Parathyroid adenoma (tissue), 2 donors: ENCODE data around the gene MAP3K3.
A peak's percentile ranks its signal among the peaks of the same experiment; 100 is the strongest.

Experiments used
- H2AFZ ChIP-seq: fragments of 300-600 bp; sonication (generic); one replicate; pipeline ENCODE4 v1.7.0; 2017; ENCODE audit warnings: antibody characterized with exemption, mild to moderate bottlenecking
- H3K27ac ChIP-seq: fragments of 300-600 bp; sonication (generic); one replicate; pipeline ENCODE4 v1.7.0; 2017
- H3K27me3 ChIP-seq: fragments of 300-600 bp; sonication (generic); one replicate; pipeline ENCODE4 v1.7.0; 2017; ENCODE audit warnings: low read length; ENCODE audit not compliant: control insufficient read depth, insufficient read depth
- H3K36me3 ChIP-seq: fragments of 300-600 bp; sonication (generic); one replicate; pipeline ENCODE4 v1.7.0; 2017; ENCODE audit warnings: low read length; ENCODE audit not compliant: control insufficient read depth, insufficient read depth
- H3K4me1 ChIP-seq: fragments of 300-600 bp; sonication (generic); one replicate; pipeline ENCODE4 v1.7.0; 2017; ENCODE audit warnings: control low read depth
- H3K4me2 ChIP-seq: fragments of 300-600 bp; sonication (generic); one replicate; pipeline ENCODE4 v1.7.0; 2017; ENCODE audit warnings: low read length
- H3K4me3 ChIP-seq: fragments of 300-600 bp; sonication (generic); one replicate; pipeline ENCODE4 v1.7.0; 2017; ENCODE audit warnings: low read depth, low read length
- H3K79me2 ChIP-seq: fragments of 300-600 bp; sonication (generic); one replicate; pipeline ENCODE4 v1.7.0; 2017; ENCODE audit warnings: control low read depth
- H3K9ac ChIP-seq: fragments of 300-600 bp; sonication (generic); one replicate; pipeline ENCODE4 v1.7.0; 2017; ENCODE audit warnings: mild to moderate bottlenecking
- H3K9me3 ChIP-seq: fragments of 300-600 bp; sonication (generic); one replicate; pipeline ENCODE4 v1.7.0; 2017; ENCODE audit warnings: low read length; ENCODE audit not compliant: control insufficient read depth
- TF ChIP-seq, protein P1 (sequence below): fragments of 300-600 bp; sonication (generic); IDR thresholded peaks from one replicate; pipeline ENCODE4 v1.7.0; 2017; ENCODE audit warnings: antibody characterized with exemption, mild to moderate bottlenecking
- donor health status: primary hyperparathyroidism.

MAP3K3 gene

DNA sequence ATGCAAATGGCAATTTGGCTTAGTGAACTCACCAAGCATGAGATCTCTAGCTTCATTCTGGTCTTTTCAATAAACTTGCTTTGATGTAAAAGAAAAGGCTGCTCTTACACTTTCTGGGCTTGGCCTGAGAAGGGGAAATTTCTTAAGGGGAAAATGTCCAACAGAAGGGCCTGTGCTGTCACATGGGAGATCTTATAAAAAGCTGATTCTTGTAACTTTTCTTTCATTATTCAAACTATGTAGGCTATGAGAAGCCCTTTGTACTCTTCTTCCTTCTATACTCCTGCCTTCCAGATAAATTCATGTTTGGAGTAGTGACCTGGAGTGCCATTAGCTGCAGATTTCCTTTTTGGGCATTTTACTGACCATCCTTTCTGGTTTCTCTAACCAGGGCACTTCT is 60.8 kb downstream of the MAP3K3 start:
- H3K9ac ChIP-seq: no peak overlapping the region
- no peaks in the 10 kb centered on the region for H3K27me3 ChIP-seq
- no peak overlapping the region for H3K4me3 ChIP-seq
- no peaks in the 10 kb centered on the region for H3K4me1 ChIP-seq
- no peak overlapping the region for H3K4me2 ChIP-seq
- no peaks in the 10 kb centered on the region for H3K36me3 ChIP-seq
- no peak overlapping the region for H3K27ac ChIP-seq
- no peak overlapping the region for H2AFZ ChIP-seq
- no peaks in the 10 kb centered on the region for H3K9me3 ChIP-seq
- TF ChIP-seq, protein P1, sequence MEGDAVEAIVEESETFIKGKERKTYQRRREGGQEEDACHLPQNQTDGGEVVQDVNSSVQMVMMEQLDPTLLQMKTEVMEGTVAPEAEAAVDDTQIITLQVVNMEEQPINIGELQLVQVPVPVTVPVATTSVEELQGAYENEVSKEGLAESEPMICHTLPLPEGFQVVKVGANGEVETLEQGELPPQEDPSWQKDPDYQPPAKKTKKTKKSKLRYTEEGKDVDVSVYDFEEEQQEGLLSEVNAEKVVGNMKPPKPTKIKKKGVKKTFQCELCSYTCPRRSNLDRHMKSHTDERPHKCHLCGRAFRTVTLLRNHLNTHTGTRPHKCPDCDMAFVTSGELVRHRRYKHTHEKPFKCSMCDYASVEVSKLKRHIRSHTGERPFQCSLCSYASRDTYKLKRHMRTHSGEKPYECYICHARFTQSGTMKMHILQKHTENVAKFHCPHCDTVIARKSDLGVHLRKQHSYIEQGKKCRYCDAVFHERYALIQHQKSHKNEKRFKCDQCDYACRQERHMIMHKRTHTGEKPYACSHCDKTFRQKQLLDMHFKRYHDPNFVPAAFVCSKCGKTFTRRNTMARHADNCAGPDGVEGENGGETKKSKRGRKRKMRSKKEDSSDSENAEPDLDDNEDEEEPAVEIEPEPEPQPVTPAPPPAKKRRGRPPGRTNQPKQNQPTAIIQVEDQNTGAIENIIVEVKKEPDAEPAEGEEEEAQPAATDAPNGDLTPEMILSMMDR: no peak
- peaks cover 19% of the 10 kb centered on the region for H3K79me2 ChIP-seq

- no peaks in the 10 kb centered on the region for H3K27me3 ChIP-seq
- H3K4me2 ChIP-seq: peak overlapping the region; percentile 19
- H2AFZ ChIP-seq: no peak overlapping the region
- H3K4me3 ChIP-seq: no peak overlapping the region
- no peaks in the 10 kb centered on the region for H3K9me3 ChIP-seq
- H3K36me3 ChIP-seq: no peaks in the 10 kb centered on the region
- peaks cover 3% of the 10 kb centered on the region for H3K79me2 ChIP-seq
- no peaks in the 10 kb centered on the region for H3K4me1 ChIP-seq
- H3K27ac ChIP-seq: no peak overlapping the region
- H3K9ac ChIP-seq: no peak overlapping the region
- TF ChIP-seq, protein P1: no peak
Observed at GRCh38 chr17:63685041-63685440, 62.8 kb downstream of the MAP3K3 start.

GRCh38 chr17:63685578-63685977 is 63.4 kb downstream of the MAP3K3 start:
- H3K4me3 ChIP-seq: no peak overlapping the region
- no peak overlapping the region for H3K9ac ChIP-seq
- no peak overlapping the region for H2AFZ ChIP-seq
- peaks cover 2% of the 10 kb centered on the region for H3K79me2 ChIP-seq
- no peaks in the 10 kb centered on the region for H3K9me3 ChIP-seq
- no peaks in the 10 kb centered on the region for H3K4me1 ChIP-seq
- no peak overlapping the region for H3K27ac ChIP-seq
- no peaks in the 10 kb centered on the region for H3K36me3 ChIP-seq
- no peak overlapping the region for H3K4me2 ChIP-seq
- TF ChIP-seq, protein P1: no peak
- H3K27me3 ChIP-seq: no peaks in the 10 kb centered on the region

DNA sequence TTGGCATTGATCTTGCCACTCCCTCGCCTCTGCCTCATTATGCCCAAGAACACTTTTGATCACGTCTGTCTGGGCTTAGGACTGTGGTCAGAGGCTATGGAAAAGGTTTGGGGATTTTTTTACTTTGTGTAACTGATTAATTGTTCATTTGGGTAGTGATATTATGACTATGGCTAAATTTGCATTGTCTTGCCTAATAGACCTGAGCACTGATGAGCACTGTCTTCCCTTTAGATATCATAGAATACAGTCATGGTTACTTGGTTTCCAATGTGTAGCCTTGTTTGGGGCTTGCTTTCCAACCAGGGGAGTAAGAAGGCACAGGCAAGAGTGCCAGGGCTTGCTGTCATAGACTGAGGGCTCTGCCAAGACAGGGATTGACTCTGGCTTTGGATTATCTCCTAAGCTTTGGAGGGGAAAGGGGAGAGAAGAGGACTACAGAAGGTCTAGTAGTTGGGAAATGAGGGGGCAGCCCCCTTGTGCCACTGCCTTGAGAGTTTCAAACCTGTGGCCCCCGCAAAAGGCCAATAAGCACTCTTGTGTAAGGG is 64.0 kb downstream of the MAP3K3 start:
- Histone ChIP-seq H3K9ac (no peak overlapping the region), H3K27ac (no peak overlapping the region), H3K4me3 (no peak overlapping the region), H3K4me1 (no peaks in the 10 kb centered on the region), H3K27me3 (no peaks in the 10 kb centered on the region), H3K36me3 (no peaks in the 10 kb centered on the region), H3K79me2 (peaks cover 2% of the 10 kb centered on the region), H2AFZ (no peak overlapping the region), H3K9me3 (no peaks in the 10 kb centered on the region), H3K4me2 (no peak overlapping the region)
- TF ChIP-seq, protein P1: no peak

DNA sequence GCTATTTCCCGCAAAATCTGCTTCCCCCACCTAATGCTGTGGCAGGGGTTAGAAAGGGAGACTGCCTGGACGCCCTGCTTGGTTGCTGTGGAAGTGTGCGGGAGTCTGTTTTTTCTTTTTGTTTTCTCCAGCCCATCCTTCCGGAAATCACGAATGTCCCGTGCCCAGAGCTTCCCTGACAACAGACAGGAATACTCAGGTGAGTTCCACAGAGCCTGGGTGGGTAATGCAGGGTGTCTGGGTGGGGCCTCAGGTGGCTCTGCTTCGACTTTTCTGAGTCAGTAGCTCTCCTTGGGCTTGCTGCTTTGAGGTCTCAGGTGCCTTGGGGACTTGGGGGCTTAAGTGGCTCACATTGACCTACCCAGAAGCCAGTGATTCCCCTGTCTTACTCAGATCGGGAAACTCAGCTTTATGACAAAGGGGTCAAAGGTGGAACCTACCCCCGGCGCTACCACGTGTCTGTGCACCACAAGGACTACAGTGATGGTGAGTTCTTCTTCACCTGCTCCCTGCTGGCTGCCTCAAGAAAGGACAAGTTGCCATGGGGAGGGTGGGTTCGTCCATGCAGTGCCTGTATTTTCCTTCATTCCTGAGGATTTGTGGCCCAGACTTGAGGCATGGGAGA is 66.3 kb downstream of the MAP3K3 start:
- no peak overlapping the region for H3K4me2 ChIP-seq
- no peak overlapping the region for H3K27ac ChIP-seq
- no peak overlapping the region for H3K9ac ChIP-seq
- TF ChIP-seq, protein P1: no peak
- H2AFZ ChIP-seq: no peak overlapping the region
- H3K27me3 ChIP-seq: no peaks in the 10 kb centered on the region
- no peak overlapping the region for H3K4me3 ChIP-seq
- H3K4me1 ChIP-seq: no peaks in the 10 kb centered on the region
- H3K9me3 ChIP-seq: no peaks in the 10 kb centered on the region
- H3K36me3 ChIP-seq: no peaks in the 10 kb centered on the region
- H3K79me2 ChIP-seq: peaks cover under 1% of the 10 kb centered on the region
